Sigmoid colon (tissue), 7 donors: ENCODE results near the gene ILK. TPM values are rescaled to one million over a fixed set of nuclear protein-coding genes. Genes with fewer than 3 reads are reported as not detected.

Experiments used
- DNase-seq: peaks from one replicate; pipeline ENCODE4 v3.0.0-alpha.2; 2019
- H3K27ac ChIP-seq, 4 donors: fragments of 200-600 bp; sonication (generic); one replicate each; pipeline ENCODE4 v1.5.1; 2016 to 2019; ENCODE audit warnings: mild to moderate bottlenecking in 1 of 4
- H3K27me3 ChIP-seq, 3 donors: fragments of 200-600 bp; sonication (generic); one replicate each; pipeline ENCODE4 v1.5.1; 2019; ENCODE audit warnings: mild to moderate bottlenecking in 1 of 3
- H3K36me3 ChIP-seq, 4 donors: fragments of 200-600 bp; sonication (generic); one replicate each; pipeline ENCODE4 v1.5.1; 2016 to 2019
- H3K4me1 ChIP-seq, 4 donors: fragments of 200-600 bp; sonication (generic); one replicate each; pipeline ENCODE4 v1.5.1; 2017 to 2019
- H3K4me3 ChIP-seq, 4 donors: fragments of 200-600 bp; sonication (generic); one replicate each; pipeline ENCODE4 v1.5.1; 2017 to 2019; ENCODE audit warnings: mild to moderate bottlenecking in 2 of 4, moderate library complexity in 1 of 4
- H3K9me3 ChIP-seq, 4 donors: fragments of 200-600 bp in 3 of 4; sonication (generic) in 3 of 4; one replicate each; pipeline versions ENCODE4 v1.5.1 to v1.6.1; 2013 to 2019
- CTCF ChIP-seq, 4 experiments: fragments of 450-650 bp in 3 of 4; fragments of 200-600 bp in 1 of 4; IDR thresholded peaks; one replicate each; pipeline ENCODE4 v1.5.1; 2016 to 2019; ENCODE audit warnings: antibody characterized with exemption in 4 of 4, mild to moderate bottlenecking in 3 of 4, moderate library complexity in 2 of 4
- EP300 ChIP-seq, 4 donors: sonication (generic); formaldehyde crosslinking; IDR thresholded peaks; one replicate each; pipeline ENCODE4 v1.6.1; 2017; ENCODE audit warnings: antibody characterized with exemption in 4 of 4
- POLR2A ChIP-seq, 2 donors: fragments of 450-650 bp; IDR thresholded peaks; one replicate each; pipeline ENCODE4 v1.6.1; 2016; ENCODE audit warnings: antibody characterized with exemption in 2 of 2, mild to moderate bottlenecking in 2 of 2, moderate library complexity in 2 of 2
- POLR2AphosphoS5 ChIP-seq, 4 donors: sonication (generic); formaldehyde crosslinking; IDR thresholded peaks; one replicate each; pipeline ENCODE4 v1.6.1; 2017; ENCODE audit warnings: antibody characterized with exemption in 4 of 4
- WGBS, 2 donors: extraction: QIAGEN DNeasy Blood & Tissue Kit; methylation state at CpG; one replicate each; pipeline ENCODE4 v1.1.7; 2013; 5-methylcytosine and 5-hydroxymethylcytosine counted together
- intact Hi-C: fragments of 100-400 bp; cut with DNase I; formaldehyde crosslinking; loops from one replicate; pipeline ENCODE4 v1.15.1; 2023
- polyA plus RNA-seq, 3 donors: library from polyadenylated mRNA; stranded (reverse); fragments of 200-250 nt; gene quantifications; one replicate each; pipeline ENCODE4 v1.2.3, GENCODE V29; 2013
- total RNA-seq, 4 donors: library from RNA; depleted of rRNA; stranded (reverse); fragments of >200 nt; gene quantifications; one replicate each; pipeline ENCODE4 v1.1.0, GENCODE V29; 2016
- donor health status: healthy with polysubstance abuse.
- donor health status: Bipolar disorder and iron deficiency.
- donor health status: healthy.

ILK gene
- total and polyA plus RNA-seq, 7 donors = 93.7 to 607 (median 450) TPM

- H3K4me1 ChIP-seq = peaks cover 0 to 19% (median 16%) of the 10 kb centered on the region in 4 donors
- no peak overlapping the region for H3K27ac ChIP-seq
- no peak overlapping the region for H3K4me3 ChIP-seq
- H3K36me3 ChIP-seq = peaks cover 22 to 47% (median 31%) of the 10 kb centered on the region in 4 donors
- H3K9me3 ChIP-seq = no peaks in the 10 kb centered on the region
- intact Hi-C loops = no loop called here
- no peak for DNase-seq
- 88 to 90% methylated on average over 24 of the region's 24 CpGs for WGBS, 2 donors
- H3K27me3 ChIP-seq = no peaks in the 10 kb centered on the region
- TF ChIP-seq CTCF (IDR thresholded peaks at IDR 0.05) (no peak), POLR2A (IDR thresholded peaks at IDR 0.05) (no peak), POLR2AphosphoS5 (IDR thresholded peaks at IDR 0.05) (no peak), EP300 (IDR thresholded peaks at IDR 0.05) (no peak)
Measured at GRCh38 chr11:6622261-6623171, 18.9 kb downstream of the ILK start.

GRCh38 chr11:6623391-6624363 lies 20.1 kb downstream of the ILK start:
- H3K9me3 ChIP-seq = no peaks in the 10 kb centered on the region
- no peak overlapping the region for H3K4me3 ChIP-seq
- DNase-seq = no peak
- no peak for TF ChIP-seq EP300 (IDR thresholded peaks at IDR 0.05)
- TF ChIP-seq POLR2AphosphoS5 (IDR thresholded peaks at IDR 0.05) = no peak
- no peak for TF ChIP-seq CTCF (IDR thresholded peaks at IDR 0.05)
- no peak for TF ChIP-seq POLR2A (IDR thresholded peaks at IDR 0.05)
- no peak overlapping the region for H3K27ac ChIP-seq
- 87 to 91% methylated on average over 31 of the region's 31 CpGs for WGBS, 2 donors
- H3K27me3 ChIP-seq = no peaks in the 10 kb centered on the region
- intact Hi-C loops = no loop called here
- peaks cover 22 to 57% (median 34%) of the 10 kb centered on the region in 4 donors for H3K36me3 ChIP-seq
- peaks cover 0 to 7% (median 5%) of the 10 kb centered on the region in 4 donors for H3K4me1 ChIP-seq

GRCh38 chr11:6625156-6625831 lies 21.7 kb downstream of the ILK start:
- Histone ChIP-seq H3K27me3 (no peaks in the 10 kb centered on the region), H3K36me3 (peaks cover 22 to 73% (median 41%) of the 10 kb centered on the region in 4 donors), H3K9me3 (no peaks in the 10 kb centered on the region), H3K27ac (no peak overlapping the region), H3K4me3 (no peak overlapping the region), H3K4me1 (no peaks in the 10 kb centered on the region)
- TF ChIP-seq POLR2AphosphoS5 (IDR thresholded peaks at IDR 0.05) (no peak), EP300 (IDR thresholded peaks at IDR 0.05) (no peak), POLR2A (IDR thresholded peaks at IDR 0.05) (no peak), CTCF (IDR thresholded peaks at IDR 0.05) (no peak)
- WGBS, 2 donors = 79 to 88% methylated on average over 12 of the region's 12 CpGs
- intact Hi-C loops = no loop called here
- DNase-seq = no peak

- Histone ChIP-seq H3K4me3 (no peak overlapping the region), H3K27ac (no peak overlapping the region), H3K36me3 (peaks cover 27 to 79% (median 45%) of the 10 kb centered on the region in 4 donors), H3K4me1 (no peaks in the 10 kb centered on the region), H3K27me3 (no peaks in the 10 kb centered on the region), H3K9me3 (no peaks in the 10 kb centered on the region)
- 91 to 95% methylated on average over 17 of the region's 17 CpGs for WGBS, 2 donors
- intact Hi-C loops = no loop called here
- DNase-seq = no peak
- TF ChIP-seq POLR2A (IDR thresholded peaks at IDR 0.05) = no peak
- no peak for TF ChIP-seq EP300 (IDR thresholded peaks at IDR 0.05)
- TF ChIP-seq POLR2AphosphoS5 (IDR thresholded peaks at IDR 0.05) = no peak
Measured at GRCh38 chr11:6625832-6626420, 22.4 kb downstream of the ILK start.
